HG03095 (cell line): Measurements from ENCODE around the gene NPAS2.

Source experiments
- ATAC-seq: cut with Tn5 transposase; IDR thresholded peaks from one replicate; pipeline ENCODE4 v1.9.1; 2021; ENCODE audit warnings: moderate library complexity; ENCODE audit not compliant: unreplicated experiment

NPAS2 gene

GRCh38 chr2:100880036-100880435, 60.1 kb downstream of the NPAS2 start:
- no peak for ATAC-seq

- ATAC-seq, result no peak
Observed at GRCh38 chr2:100880730-100881129, 60.8 kb downstream of the NPAS2 start.

GRCh38 chr2:100882645-100883613, 63.0 kb downstream of the NPAS2 start:
- no peak for ATAC-seq

- no peak for ATAC-seq
Observed at GRCh38 chr2:100884145-100884621, 64.2 kb downstream of the NPAS2 start.

- ATAC-seq, result no peak
Observed at GRCh38 chr2:100886085-100886484, 66.1 kb downstream of the NPAS2 start.

- ATAC-seq, result no peak
Observed at GRCh38 chr2:100887039-100887578, 67.2 kb downstream of the NPAS2 start.

- no peak for ATAC-seq
Observed at GRCh38 chr2:100887713-100888495, 68.0 kb downstream of the NPAS2 start.

- no peak for ATAC-seq
Observed at GRCh38 chr2:100888601-100889000, 68.7 kb downstream of the NPAS2 start.

- ATAC-seq, result no peak
Observed at GRCh38 chr2:100889286-100889685, 69.3 kb downstream of the NPAS2 start.

- ATAC-seq, result no peak
Observed at GRCh38 chr2:100891906-100892642, 72.1 kb downstream of the NPAS2 start.

GRCh38 chr2:100893392-100894104, 73.6 kb downstream of the NPAS2 start:
- ATAC-seq, result no peak

GRCh38 chr2:100894105-100894795, 74.3 kb downstream of the NPAS2 start:
- no peak for ATAC-seq

GRCh38 chr2:100894796-100895156, 74.8 kb downstream of the NPAS2 start:
- ATAC-seq, result no peak

- no peak for ATAC-seq
Observed at GRCh38 chr2:100895402-100895801, 75.5 kb downstream of the NPAS2 start.

- ATAC-seq, result no peak
Observed at GRCh38 chr2:100895934-100896685, 76.2 kb downstream of the NPAS2 start.

- ATAC-seq, result no peak
Observed at GRCh38 chr2:100898035-100898665, 78.2 kb downstream of the NPAS2 start.

- no peak for ATAC-seq
Observed at GRCh38 chr2:100900156-100900795, 80.3 kb downstream of the NPAS2 start.
